ENCODE data around the gene VSX1.

GRCh38 chr20:25126204-25127029 lies 44.5 kb upstream of the VSX1 start:
- TF ChIP-seq POLR2A (IDR thresholded peaks at IDR 0.05) (no peak), CTCF (IDR thresholded peaks at IDR 0.05) (no peak)
